Muscle of arm (tissue), 12 donors: ENCODE results near the gene ATAD3B. TPM values are rescaled to one million over a fixed set of nuclear protein-coding genes. Genes with fewer than 3 reads are reported as not detected.
"Not testable (repeated sequence)": the region's sequence is repeated elsewhere in the genome, so short reads cannot be mapped to it uniquely, and the experiment has no call there.

Experiments
- DNase-seq: peaks from one replicate; pipeline ENCODE4 v3.0.0-alpha.2; 2013
- polyA plus RNA-seq, 12 donors: library from polyadenylated mRNA; unstranded; fragments of 120-200 nt; gene quantifications; one replicate each; pipeline ENCODE4 v1.2.1, GENCODE V29; 2013; ENCODE audit not compliant: insufficient read length in 12 of 12

The ATAD3B gene
- polyA plus RNA-seq, 12 donors: 5.7 to 50.0 (median 10.4) TPM; not detected in 1

DNA sequence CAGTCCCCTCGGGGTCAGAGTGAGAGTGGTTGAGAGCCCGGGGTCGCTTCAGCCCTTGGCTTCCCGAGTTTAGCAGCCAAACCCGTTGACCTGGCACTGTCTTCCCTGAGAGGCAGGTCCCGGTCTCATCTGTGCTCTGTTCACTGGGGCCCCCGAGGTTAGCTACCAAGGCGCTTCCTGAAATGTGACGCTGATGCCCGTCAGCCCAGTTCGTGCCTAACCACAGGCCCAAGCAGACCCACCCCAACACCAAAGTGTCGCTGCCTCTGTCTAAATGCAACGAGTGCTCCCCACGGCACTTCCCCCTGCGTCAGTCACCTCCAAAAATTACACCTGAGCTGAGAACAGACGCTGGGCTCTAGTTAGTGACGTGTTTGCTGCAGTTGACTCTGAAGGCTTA lies 4.4 kb downstream of the ATAD3B start:
- not testable (repeated sequence) for DNase-seq

DNA sequence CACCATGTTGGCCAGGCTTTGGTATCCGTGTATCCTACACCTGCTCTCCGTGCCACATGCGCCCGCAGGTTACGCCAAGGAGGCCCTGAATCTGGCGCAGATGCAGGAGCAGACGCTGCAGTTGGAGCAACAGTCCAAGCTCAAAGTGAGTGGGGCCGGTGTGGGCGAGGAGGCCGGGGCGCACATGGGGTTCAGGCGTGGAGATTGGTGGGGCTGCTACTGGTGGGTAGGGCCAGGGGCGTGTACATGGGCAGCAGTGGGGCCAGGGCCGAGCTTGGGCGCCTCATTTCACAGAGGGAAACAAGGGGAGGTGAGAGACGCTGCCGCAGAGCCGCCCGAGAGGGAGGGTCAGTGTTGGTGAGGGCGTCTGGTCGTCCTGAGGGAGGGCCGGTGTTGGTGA lies 5.6 kb downstream of the ATAD3B start:
- no peak for DNase-seq

DNA sequence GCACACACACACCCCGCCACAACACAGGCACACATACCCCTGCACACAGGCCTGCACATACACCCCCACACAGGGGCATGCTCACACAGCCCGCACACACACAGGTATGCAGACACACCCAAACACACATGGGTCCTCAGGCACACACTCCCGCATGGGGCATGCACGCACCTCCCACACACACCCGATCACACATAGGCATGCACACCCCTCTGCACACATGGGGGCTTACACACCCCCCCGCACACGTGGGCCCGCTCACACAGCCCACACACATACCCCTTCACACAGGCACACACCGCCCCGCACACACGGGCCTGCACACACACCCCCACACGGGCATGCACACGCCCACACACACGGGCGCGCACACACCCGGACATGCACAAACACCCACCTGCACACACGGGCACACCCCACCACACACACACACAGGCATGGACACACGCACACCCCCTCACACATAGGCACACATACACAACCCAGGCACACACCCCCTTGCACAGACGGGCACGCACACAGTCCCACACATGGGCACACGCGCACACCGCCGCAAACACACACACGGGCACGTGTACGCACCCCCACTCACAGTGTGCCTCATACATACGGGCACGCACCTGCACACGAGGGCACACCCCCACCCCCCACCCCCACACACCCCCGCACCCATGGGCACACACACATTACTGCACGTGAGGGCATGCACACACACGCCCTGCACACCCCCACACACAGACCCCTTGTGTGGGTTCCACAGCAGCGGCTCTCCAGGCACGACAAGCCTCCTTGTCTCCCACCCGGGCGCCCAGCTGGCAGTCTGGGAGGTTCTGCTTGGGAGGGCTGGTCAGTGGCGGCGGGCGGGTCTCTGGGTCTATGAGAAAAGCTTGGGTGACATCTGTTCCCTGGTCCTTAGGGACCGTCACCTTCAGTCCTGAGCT lies 8.3 kb downstream of the ATAD3B start:
- no peak for DNase-seq

GRCh38 chr1:1480488-1480867 lies 8.9 kb downstream of the ATAD3B start:
- DNase-seq: not testable (repeated sequence)

- not testable (repeated sequence) for DNase-seq
Observed at GRCh38 chr1:1481811-1482210, 10.2 kb downstream of the ATAD3B start.

GRCh38 chr1:1482856-1483255 lies 11.3 kb downstream of the ATAD3B start:
- no peak for DNase-seq

DNA sequence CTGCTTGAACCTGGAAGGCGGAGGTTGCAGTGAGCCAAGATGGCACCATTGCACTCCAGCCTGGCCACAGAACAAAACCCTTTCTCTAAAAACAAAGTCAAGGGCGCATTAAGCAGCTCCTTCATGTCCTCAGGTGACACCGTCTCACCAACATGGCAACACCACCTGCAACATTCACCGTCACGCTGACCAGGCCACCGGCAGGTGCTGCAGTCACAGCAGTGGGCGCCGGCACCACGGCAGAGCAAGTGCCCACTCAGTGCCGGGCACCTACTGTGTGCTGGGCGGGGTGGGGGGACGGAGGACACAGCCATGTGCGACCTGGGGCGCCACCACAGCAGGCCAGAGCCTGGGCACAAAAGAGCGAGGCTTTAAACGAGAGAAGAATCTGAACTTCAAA lies 12.1 kb downstream of the ATAD3B start:
- DNase-seq: no peak

DNA sequence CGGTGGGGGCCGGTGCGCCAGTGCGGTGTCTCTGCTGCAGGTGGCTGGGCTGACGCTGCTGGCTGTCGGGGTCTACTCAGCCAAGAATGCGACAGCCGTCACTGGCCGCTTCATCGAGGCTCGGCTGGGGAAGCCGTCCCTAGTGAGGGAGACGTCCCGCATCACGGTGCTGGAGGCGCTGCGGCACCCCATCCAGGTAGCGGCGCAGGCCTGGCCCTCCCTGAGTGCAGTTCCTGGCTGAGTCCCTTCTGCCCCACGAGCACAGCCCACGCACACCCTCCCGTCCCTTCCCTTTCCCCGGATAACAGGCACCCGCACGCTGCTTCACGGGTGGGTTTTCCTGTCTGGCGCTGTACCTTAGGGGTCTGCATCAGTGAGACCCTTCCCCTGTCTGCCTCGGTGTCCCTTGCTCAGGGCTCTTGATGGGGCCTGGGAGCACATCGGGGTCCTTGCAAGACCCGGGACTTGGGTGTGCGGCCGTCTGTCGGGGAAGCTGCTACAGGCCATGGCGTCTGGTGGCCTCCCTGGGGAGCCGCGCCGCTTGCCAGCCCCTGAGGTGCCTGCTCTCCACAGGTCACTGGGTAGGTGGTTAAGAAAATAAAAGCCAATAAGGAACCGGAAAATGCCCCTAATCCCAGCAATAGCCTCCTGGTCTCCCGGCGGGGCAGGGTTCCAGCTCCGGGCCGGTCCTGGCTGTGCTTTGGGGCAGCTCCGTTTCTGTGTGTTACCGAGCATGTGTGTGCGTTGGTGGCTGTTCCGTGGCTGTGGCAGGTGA lies 13.6 kb downstream of the ATAD3B start:
- not testable (repeated sequence) for DNase-seq

DNA sequence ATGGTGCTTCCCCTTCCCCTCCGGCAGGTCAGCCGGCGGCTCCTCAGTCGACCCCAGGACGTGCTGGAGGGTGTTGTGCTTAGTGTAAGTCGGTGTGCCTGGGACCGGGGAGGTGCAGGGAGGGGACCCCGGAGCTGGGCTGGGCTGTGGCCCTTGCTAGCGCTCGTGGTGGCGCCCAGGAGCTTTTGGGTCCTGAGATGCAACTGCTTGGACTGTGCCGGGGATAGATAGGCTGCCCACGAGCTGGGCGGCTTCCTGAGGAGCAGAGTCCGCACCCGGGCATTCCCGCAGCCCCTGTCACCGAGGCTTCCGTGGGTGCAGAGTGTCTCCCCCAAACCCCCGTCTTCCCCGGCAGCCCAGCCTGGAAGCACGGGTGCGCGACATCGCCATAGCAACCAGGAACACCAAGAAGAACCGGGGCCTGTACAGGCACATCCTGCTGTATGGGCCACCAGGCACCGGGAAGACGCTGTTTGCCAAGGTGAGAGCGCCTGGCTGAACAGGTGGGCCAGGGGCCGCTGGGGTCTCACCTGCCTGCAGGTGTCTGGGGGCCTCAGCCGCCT lies 14.3 kb downstream of the ATAD3B start:
- not testable (repeated sequence) for DNase-seq

GRCh38 chr1:1487701-1488100 lies 16.1 kb downstream of the ATAD3B start:
- no peak for DNase-seq

GRCh38 chr1:1489231-1489630 lies 17.7 kb downstream of the ATAD3B start:
- no peak for DNase-seq

DNA sequence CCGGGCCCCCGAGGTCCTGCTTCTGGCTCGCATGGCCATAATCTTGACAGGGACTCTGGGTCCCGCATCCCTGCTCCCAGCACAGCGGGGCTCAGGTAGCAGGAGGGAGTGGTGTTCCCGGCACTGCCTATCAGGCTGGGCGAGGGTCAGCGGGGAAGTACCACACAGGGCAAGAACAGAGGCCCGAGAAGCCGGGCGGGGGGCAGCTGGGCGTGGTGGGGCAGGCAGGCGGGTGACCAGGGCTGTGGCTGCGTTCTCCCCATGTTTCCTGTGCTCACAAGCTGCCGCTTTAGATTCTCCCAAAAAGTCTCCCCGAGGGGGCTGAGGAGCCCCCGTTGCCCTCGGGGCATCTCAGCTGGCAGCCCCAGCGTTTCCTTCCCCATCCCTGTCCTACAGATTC lies 18.3 kb downstream of the ATAD3B start:
- no peak for DNase-seq

- DNase-seq: no peak
Observed at GRCh38 chr1:1490633-1491230, 19.2 kb downstream of the ATAD3B start.

DNA sequence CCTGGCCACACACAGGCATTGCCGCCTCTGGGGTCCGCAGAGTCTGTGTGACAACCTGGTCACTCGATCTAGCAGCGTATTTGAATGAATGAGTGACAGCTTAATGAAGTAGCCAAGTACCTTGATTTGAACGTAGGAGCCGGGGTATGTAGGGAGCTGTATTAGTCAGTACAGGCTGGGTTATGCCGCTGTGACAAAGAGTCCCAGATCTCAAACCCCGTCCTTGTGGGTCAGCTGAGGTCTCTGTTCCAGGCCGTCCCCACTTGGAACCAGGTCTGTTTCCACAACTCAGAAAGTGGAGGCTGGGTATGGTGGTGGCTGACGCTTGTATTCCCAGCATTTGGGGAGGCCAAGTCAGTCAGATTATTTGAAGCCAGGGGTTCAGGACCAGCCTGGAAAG lies 20.0 kb downstream of the ATAD3B start:
- DNase-seq: no peak

GRCh38 chr1:1494311-1494710 lies 22.7 kb downstream of the ATAD3B start:
- DNase-seq: not testable (repeated sequence)

DNA sequence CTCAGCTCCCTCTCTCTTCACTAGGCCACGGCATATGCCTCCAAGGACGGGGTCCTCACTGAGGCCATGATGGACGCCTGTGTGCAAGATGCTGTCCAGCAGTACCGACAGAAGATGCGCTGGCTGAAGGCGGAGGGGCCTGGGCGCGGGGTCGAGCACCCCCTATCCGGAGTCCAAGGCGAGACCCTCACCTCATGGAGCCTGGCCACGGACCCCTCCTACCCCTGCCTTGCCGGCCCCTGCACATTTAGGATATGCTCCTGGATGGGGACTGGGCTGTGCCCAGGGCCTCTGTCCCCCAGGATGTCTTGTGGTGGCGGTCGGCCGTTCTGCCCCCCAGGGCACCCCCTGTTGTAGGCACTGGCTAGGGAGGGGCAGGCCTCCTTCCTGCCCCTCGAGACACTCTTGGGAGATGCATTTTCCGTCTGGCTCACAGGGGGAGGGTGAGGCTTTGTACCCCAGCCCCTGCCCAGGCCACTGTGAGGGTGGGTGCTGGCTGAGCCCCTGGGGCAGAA lies 24.0 kb downstream of the ATAD3B start:
- not testable (repeated sequence) for DNase-seq

GRCh38 chr1:1504777-1505365 lies 33.3 kb downstream of the ATAD3B start:
- peak; percentile 21 for DNase-seq

- not testable (repeated sequence) for DNase-seq
Observed at GRCh38 chr1:1505366-1505798, 33.8 kb downstream of the ATAD3B start.

DNA sequence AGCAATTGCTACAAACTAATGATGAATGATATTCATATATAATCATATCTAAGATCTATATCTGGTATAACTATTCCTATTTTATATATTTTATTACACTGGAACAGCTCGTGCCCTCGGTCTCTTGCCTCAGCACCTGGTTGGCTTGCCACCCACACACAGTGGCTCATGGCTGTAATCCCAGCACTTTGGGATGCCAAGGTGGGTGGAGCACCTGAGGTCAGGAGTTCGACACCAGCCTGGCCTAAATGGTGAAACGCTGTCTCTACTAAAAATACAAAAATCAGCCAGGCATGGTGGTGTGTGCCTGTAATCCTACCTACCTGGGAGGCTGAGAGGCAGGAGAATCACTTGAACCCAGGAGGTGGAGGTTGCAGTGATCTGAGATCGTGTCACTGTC lies 34.2 kb downstream of the ATAD3B start:
- DNase-seq: not testable (repeated sequence)

DNA sequence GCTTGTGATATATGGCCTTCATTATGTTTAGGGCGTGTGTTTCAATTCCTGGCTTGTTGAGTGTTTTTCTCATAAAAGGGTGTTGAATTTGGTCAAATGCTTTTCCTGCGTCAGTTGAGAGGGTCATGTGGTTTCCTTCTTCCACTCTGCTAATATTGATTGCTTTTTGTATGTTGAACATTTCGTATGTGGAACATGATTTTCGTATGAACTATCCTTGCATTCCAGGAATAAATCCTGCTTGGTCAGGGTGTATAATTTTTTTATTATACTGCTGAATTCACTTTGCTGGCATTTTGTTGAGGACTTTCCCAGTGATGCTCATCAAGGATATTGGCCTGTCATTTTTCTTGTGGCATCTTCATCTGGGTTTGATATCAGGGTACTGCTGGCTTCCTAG lies 35.7 kb downstream of the ATAD3B start:
- no peak for DNase-seq

DNA sequence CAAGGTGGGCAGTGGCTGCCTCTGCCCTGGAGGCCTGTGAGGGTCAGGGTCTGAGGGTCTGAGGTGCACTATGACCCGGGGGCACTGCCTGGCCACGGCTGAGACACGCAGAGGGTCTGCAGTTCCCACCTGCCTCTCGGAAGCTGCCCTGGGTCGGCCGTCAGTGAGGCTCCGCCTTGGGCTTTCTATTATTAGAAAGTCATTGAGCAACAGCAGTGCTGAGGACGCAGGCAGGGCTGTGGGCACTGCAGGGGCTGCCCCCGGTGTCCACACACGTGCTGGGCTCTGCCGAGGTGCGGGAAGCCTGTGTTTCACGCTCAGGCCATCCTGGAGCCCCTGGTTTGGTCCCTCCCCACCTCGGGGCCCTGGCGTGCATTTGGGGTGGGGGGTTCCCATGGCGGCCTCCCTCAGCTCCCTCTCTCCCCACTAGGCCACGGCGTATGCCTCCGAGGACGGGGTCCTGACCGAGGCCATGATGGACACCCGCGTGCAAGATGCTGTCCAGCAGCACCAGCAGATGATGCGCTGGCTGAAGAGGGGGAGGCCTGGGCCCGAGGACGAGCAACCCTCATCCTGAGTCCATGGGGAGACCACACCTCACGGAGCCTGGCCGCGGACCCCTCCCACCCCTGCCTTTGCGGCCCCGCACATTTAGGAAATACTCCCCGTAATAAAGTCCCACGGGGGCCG lies 37.4 kb downstream of the ATAD3B start:
- not testable (repeated sequence) for DNase-seq
